Activated CD8-positive, alpha-beta memory T cell treated with anti-CD3 and anti-CD28 coated beads, Interleukin-2, amount 10 ng/mL, durations not matched to agents 7 days and 5 days (primary cell): ENCODE measurements around the gene KIF12. TPM values are rescaled to one million over a fixed set of nuclear protein-coding genes. Genes with fewer than 3 reads are reported as not detected.

Source experiments
- ATAC-seq: fragments of 150-1000 bp; cut with Tn5 transposase; one replicate; pipeline ENCODE4 v1.10.0; 2021; ENCODE audit warnings: moderate library complexity
- CTCF ChIA-PET: fragments of 350-600 bp; sonication (Branson Sonifier 250); formaldehyde crosslinking; loops from one replicate; lab custom pipeline; 2021; ENCODE audit warnings: antibody characterized with exemption; lab: Charles Lee
- DNase-seq: peaks from one replicate; pipeline ENCODE4 v3.0.0-alpha.2; 2020
- H3K27ac Mint-ChIP-seq: one replicate; pipeline ENCODE4 v1.8.0; 2021; ENCODE audit warnings: mild to moderate bottlenecking, mixed read lengths
- H3K27me3 Mint-ChIP-seq: one replicate; pipeline ENCODE4 v1.8.0; 2021; ENCODE audit warnings: mixed read lengths
- H3K36me3 Mint-ChIP-seq: one replicate; pipeline ENCODE4 v1.8.0; 2021; ENCODE audit warnings: mild to moderate bottlenecking, mixed read lengths
- H3K4me1 Mint-ChIP-seq: one replicate; pipeline ENCODE4 v1.8.0; 2021; ENCODE audit warnings: mixed read lengths
- H3K4me3 Mint-ChIP-seq: one replicate; pipeline ENCODE4 v1.8.0; 2021; ENCODE audit warnings: mild to moderate bottlenecking, moderate library complexity, mixed read lengths
- H3K9me3 Mint-ChIP-seq: one replicate; pipeline ENCODE4 v1.8.0; 2022; ENCODE audit warnings: low read depth, mixed read lengths
- total RNA-seq, 2 experiments: library from RNA; stranded (reverse); gene quantifications; one replicate each; pipeline ENCODE4 v1.2.3, GENCODE V29; 2021

KIF12 gene
- total RNA-seq, 2 experiments from 2014 or later: not detected

GRCh38 chr9:114108016-114108833 lies 9.1 kb upstream of the KIF12 start:
- peak; percentile 71 for DNase-seq
- H3K4me1 Mint-ChIP-seq: no peaks in the 10 kb centered on the region
- CTCF ChIA-PET: interaction anchor here (0.6 to 5.8 kb wide), 21 partner anchors 8 to 615 kb away, joined by 3 to 61 read pairs (median 4); partner anchors contain the start of genes COL27A1 and KIF12
- peaks cover 23% of the 10 kb centered on the region for H3K27me3 Mint-ChIP-seq
- no peaks in the 10 kb centered on the region for H3K9me3 Mint-ChIP-seq
- H3K36me3 Mint-ChIP-seq: no peaks in the 10 kb centered on the region
- ATAC-seq: peak; percentile 86
- H3K4me3 Mint-ChIP-seq: no peak overlapping the region
- H3K27ac Mint-ChIP-seq: no peak overlapping the region

GRCh38 chr9:114107286-114108001 lies 8.4 kb upstream of the KIF12 start:
- no peaks in the 10 kb centered on the region for H3K4me1 Mint-ChIP-seq
- ATAC-seq (peak; percentile 47), DNase-seq (no peak)
- no peak overlapping the region for H3K27ac Mint-ChIP-seq
- H3K27me3 Mint-ChIP-seq: peaks cover 20% of the 10 kb centered on the region
- H3K36me3 Mint-ChIP-seq: no peaks in the 10 kb centered on the region
- H3K4me3 Mint-ChIP-seq: no peak overlapping the region
- H3K9me3 Mint-ChIP-seq: no peaks in the 10 kb centered on the region
- CTCF ChIA-PET: interaction anchor here (0.7 to 5.8 kb wide), 15 partner anchors 8 to 615 kb away, joined by 3 to 61 read pairs (median 4); partner anchors contain the start of genes COL27A1 and KIF12

GRCh38 chr9:114105236-114105635 lies 6.1 kb upstream of the KIF12 start:
- H3K27me3 Mint-ChIP-seq: peaks cover 29% of the 10 kb centered on the region
- H3K27ac Mint-ChIP-seq: no peak overlapping the region
- CTCF ChIA-PET: no interaction called here
- H3K4me1 Mint-ChIP-seq: no peaks in the 10 kb centered on the region
- peaks cover 3% of the 10 kb centered on the region for H3K9me3 Mint-ChIP-seq
- ATAC-seq (no peak), DNase-seq (no peak)
- no peak overlapping the region for H3K4me3 Mint-ChIP-seq
- no peaks in the 10 kb centered on the region for H3K36me3 Mint-ChIP-seq

DNA sequence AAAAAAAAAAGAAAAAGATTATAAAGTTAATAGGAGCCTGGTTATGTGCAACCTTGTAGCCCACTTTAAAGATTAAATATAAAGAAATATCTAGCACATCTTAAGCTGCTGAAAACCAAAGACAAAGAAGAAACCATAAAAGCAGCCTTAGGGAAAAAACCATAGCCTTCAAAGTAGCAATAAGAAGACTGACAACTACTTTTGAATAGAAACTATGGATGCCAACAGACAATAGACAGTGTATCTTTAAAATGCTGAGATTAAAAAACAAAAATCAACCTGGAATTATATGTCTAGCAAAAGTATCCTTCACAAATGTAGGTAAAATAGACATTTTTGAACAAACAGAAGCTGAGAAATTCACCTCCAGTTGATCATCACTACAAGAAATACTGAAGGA lies 3.4 kb upstream of the KIF12 start:
- Mint-ChIP-seq H3K4me1 (no peaks in the 10 kb centered on the region), H3K27ac (no peak overlapping the region), H3K9me3 (peaks cover 3% of the 10 kb centered on the region), H3K4me3 (no peak overlapping the region), H3K27me3 (peaks cover 42% of the 10 kb centered on the region), H3K36me3 (no peaks in the 10 kb centered on the region)
- ATAC-seq (no peak), DNase-seq (no peak)
- CTCF ChIA-PET: interaction anchor here (1.5 to 4.3 kb wide), 2 partner anchors 20 to 189 kb away, joined by 8 to 18 read pairs; no protein-coding TSS in a partner anchor

DNA sequence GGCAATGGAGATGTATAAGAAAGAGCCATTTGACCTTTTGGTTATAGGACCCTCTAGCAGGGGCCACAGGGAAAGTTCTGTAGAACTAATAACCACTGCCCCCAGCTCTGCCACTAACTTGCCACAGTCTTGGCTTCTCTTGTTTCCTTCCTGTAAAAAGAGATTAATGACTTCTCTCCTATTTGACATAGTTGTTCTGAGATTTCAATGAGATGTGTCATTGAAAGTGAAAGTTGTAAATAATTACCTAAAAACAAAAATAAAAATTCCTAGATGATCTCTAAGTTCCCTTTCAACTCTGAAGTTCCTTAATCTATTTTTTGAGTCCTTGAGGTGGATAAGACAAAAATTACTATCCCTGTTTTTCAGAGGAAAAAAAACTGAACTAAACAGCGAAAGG lies 1.4 kb upstream of the KIF12 start:
- ATAC-seq (no peak), DNase-seq (no peak)
- Mint-ChIP-seq H3K4me1 (no peaks in the 10 kb centered on the region), H3K36me3 (no peaks in the 10 kb centered on the region), H3K27ac (no peak overlapping the region), H3K4me3 (no peak overlapping the region), H3K9me3 (peaks cover 3% of the 10 kb centered on the region), H3K27me3 (peaks cover 48% of the 10 kb centered on the region)
- CTCF ChIA-PET: interaction anchor here (4.3 kb wide), 1 partner anchor 18 kb away, joined by 18 read pairs; no protein-coding TSS in a partner anchor

DNA sequence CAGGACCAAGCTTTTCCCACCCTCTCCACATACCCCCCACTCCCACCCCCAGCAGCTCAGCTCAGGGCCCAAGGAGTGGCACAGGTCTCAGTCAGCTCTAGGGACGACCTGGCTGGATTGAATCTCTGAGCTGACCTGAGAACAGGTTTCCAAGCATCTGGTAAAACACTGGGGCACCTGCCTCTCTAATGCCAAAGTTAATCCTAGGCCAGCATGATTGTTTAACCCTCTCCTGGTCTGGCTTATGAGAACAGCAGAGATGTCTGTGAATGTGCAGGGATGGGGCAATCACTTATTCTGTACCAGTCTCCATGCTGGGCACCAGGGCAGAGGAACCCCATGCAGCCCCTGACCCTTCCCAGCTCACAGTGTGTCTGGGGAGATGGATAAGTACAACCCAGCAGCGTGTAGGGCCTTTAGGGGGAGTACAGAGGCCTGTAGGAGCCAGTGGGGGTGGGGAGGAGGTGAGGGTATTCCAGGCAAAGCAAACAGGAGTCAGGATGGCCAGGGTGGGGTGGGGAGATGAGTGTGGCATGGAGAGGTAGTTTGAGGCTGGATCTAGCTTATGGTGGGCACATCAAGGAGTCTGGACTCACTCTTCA lies 678 bp upstream of the KIF12 start:
- no peak overlapping the region for H3K27ac Mint-ChIP-seq
- no peak for ATAC-seq
- CTCF ChIA-PET: interaction anchor here (1.1 to 4.3 kb wide), 2 partner anchors 8 to 17 kb away, joined by 4 to 18 read pairs; no protein-coding TSS in a partner anchor
- peaks cover 3% of the 10 kb centered on the region for H3K9me3 Mint-ChIP-seq
- H3K27me3 Mint-ChIP-seq: peaks cover 42% of the 10 kb centered on the region
- no peaks in the 10 kb centered on the region for H3K36me3 Mint-ChIP-seq
- no peak for DNase-seq
- no peak overlapping the region for H3K4me3 Mint-ChIP-seq
- H3K4me1 Mint-ChIP-seq: no peaks in the 10 kb centered on the region

DNA sequence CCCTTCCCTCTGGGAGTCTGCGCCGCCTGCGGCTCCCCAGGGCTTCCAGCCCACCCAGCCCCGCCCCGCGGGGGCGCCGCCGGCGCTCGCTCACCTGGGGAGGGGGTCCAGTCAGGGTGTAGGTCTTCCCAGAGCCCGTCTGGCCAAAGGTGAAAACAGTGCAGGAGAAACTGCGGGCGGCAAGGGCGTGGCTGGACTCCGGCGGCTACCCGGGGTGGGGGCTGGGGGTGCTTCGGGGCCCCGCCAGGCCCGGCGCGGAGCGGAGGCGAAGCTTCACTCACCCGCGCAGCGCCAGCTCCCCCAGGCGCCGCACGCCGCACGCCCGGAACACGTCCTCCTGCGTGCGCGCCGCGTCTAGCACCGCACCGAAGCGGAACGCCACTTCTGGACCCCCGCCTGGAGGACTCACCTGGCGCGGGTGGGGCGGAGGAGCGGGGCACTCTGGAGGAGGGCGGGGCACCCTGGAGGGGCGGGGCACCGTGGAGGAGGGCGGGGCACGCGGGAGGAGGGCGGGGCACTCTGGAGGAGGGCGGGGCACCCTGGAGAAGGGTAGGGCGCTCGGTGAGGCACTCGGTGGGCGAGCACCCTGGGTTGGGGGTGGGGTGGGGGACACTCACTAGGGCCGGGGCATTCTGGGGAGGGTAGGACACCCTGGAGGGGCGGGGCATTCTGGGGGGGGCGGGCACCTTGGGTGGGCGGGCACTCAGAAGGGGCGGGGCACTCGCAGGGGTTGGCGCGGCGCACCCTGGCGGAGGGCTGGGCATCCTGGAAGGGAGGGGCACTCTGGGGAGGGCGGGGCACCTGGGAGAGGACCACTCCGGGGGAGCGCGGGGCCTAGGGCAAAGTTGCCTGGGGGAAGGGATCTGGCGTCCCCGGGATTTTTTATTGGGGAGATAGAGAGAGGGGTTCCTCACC lies 814 bp downstream of the KIF12 start:
- Mint-ChIP-seq H3K9me3 (peaks cover 3% of the 10 kb centered on the region), H3K27ac (no peak overlapping the region), H3K4me1 (no peaks in the 10 kb centered on the region), H3K27me3 (peaks cover 35% of the 10 kb centered on the region), H3K4me3 (no peak overlapping the region), H3K36me3 (no peaks in the 10 kb centered on the region)
- peak; percentile 44 for DNase-seq
- peak; percentile 72 for ATAC-seq
- CTCF ChIA-PET: interaction anchor here (1.1 to 3.2 kb wide), 2 partner anchors 15 kb away, joined by 3 to 13 read pairs; no protein-coding TSS in a partner anchor

- no peaks in the 10 kb centered on the region for H3K4me1 Mint-ChIP-seq
- no peak overlapping the region for H3K27ac Mint-ChIP-seq
- H3K4me3 Mint-ChIP-seq: no peak overlapping the region
- no peaks in the 10 kb centered on the region for H3K36me3 Mint-ChIP-seq
- no peak for DNase-seq
- H3K27me3 Mint-ChIP-seq: peaks cover 35% of the 10 kb centered on the region
- ATAC-seq: no peak
- CTCF ChIA-PET: interaction anchor here (3.2 kb wide), 1 partner anchor 15 kb away, joined by 13 read pairs; no protein-coding TSS in a partner anchor
- H3K9me3 Mint-ChIP-seq: peaks cover 3% of the 10 kb centered on the region
These were observed 1.5 kb downstream of the KIF12 start for GRCh38 chr9:114097613-114098020.

DNA sequence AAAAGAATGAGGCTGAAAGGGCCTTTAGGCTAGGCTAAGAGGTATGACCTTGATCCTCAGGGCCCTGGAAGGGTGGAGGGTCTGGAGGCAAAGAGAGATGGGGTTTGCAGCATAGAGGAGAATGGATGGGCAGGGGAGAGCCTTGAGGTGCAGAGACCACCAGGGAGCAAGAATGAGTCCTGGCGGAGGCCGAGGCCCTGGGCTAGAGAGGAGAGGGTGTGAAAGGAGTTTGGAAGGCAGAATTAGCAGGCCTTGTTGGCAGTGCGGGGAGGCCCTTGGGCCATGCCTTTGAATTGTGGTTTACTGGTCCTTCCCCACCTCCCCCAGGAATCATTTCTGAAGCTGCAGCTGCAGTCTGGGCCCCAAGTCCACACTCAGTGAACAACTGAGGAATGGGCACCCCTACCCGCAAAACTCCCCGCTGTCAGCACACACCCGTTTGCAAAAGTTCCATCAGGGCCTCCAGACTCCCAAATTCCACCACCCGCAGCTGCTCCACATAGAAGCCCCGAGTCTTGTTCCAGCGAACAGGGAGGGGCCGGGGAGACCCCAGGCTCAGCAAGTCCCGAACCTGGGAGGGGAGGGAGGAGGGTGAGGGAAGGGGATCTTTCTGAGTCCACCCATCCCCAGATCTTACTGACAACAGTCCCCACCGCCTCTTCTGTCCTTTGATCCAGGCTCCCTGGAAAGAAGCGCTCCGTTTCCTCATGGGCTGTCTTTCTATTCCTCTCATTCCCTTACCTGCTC lies 2.1 kb downstream of the KIF12 start:
- H3K27me3 Mint-ChIP-seq: peaks cover 35% of the 10 kb centered on the region
- no peak overlapping the region for H3K4me3 Mint-ChIP-seq
- DNase-seq: no peak
- CTCF ChIA-PET: interaction anchor here (1.8 to 3.2 kb wide), 2 partner anchors 14 to 194 kb away, joined by 6 to 13 read pairs; no protein-coding TSS in a partner anchor
- H3K27ac Mint-ChIP-seq: no peak overlapping the region
- H3K4me1 Mint-ChIP-seq: no peaks in the 10 kb centered on the region
- peaks cover 3% of the 10 kb centered on the region for H3K9me3 Mint-ChIP-seq
- no peak for ATAC-seq
- no peaks in the 10 kb centered on the region for H3K36me3 Mint-ChIP-seq

DNA sequence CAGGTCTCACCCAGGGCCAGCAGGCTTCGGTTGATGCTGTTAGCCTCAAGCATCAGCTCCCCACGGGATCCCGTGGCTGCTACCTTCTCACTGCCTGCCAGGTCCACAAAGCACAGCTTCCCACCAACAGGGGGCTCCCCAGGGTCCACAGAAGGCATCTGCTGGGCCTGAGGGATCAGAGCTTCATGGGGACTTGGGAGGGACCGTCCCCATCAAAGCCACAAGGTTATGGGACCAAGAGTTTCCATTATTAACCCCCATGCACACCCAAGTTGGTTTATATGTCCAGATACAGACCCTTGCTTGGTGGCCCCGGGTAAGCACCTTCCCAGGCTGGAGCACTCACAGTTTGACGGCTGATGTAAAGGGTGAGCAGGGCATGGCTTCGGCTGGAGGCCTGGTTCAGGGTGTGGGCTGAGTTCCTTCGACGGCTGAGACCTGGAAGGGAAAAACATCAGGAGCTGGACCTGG lies 3.0 kb downstream of the KIF12 start:
- peaks cover 32% of the 10 kb centered on the region for H3K27me3 Mint-ChIP-seq
- ATAC-seq: no peak
- H3K9me3 Mint-ChIP-seq: no peaks in the 10 kb centered on the region
- H3K4me1 Mint-ChIP-seq: no peaks in the 10 kb centered on the region
- H3K27ac Mint-ChIP-seq: no peak overlapping the region
- CTCF ChIA-PET: interaction anchor here (1.8 to 3.2 kb wide), 2 partner anchors 13 to 195 kb away, joined by 6 to 13 read pairs; no protein-coding TSS in a partner anchor
- no peak overlapping the region for H3K4me3 Mint-ChIP-seq
- DNase-seq: no peak
- H3K36me3 Mint-ChIP-seq: no peaks in the 10 kb centered on the region

DNA sequence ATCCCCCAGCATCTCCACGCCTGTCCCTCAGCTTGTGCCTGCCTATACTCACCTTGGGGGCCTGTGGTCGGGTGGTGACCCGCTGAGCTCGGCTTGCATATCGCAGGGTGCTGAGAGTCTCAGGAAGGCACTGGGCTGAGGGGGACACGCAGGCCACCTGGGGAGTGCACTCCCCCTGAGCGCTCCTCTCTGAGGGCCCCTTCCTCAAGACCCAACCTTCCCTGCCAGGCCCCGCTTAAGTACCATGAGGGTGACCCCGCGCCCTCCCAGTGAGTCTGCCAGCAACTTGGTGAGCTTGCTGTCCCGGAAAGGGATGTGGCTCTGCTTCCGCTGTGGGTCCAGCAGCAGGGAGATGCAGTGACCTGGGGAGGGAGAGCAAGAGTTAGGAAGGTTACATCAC lies 4.1 kb downstream of the KIF12 start:
- ATAC-seq (no peak), DNase-seq (no peak)
- H3K36me3 Mint-ChIP-seq: no peaks in the 10 kb centered on the region
- peaks cover 31% of the 10 kb centered on the region for H3K27me3 Mint-ChIP-seq
- no peaks in the 10 kb centered on the region for H3K9me3 Mint-ChIP-seq
- H3K4me1 Mint-ChIP-seq: no peaks in the 10 kb centered on the region
- H3K27ac Mint-ChIP-seq: no peak overlapping the region
- CTCF ChIA-PET: interaction anchor here (1.8 to 3.2 kb wide), 3 partner anchors 12 to 196 kb away, joined by 6 to 13 read pairs (median 11); no protein-coding TSS in a partner anchor
- H3K4me3 Mint-ChIP-seq: no peak overlapping the region
